ENCODE data around the gene FBRSL1. TPM values are rescaled to one million over a fixed set of nuclear protein-coding genes. Genes with fewer than 3 reads are reported as not detected.

Gene FBRSL1
- total and polyA plus RNA-seq, 2 donors (not counting 3 experiments of a cell fraction or from before 2014, with no cell fraction given) = 19.3 to 79.8 TPM

DNA sequence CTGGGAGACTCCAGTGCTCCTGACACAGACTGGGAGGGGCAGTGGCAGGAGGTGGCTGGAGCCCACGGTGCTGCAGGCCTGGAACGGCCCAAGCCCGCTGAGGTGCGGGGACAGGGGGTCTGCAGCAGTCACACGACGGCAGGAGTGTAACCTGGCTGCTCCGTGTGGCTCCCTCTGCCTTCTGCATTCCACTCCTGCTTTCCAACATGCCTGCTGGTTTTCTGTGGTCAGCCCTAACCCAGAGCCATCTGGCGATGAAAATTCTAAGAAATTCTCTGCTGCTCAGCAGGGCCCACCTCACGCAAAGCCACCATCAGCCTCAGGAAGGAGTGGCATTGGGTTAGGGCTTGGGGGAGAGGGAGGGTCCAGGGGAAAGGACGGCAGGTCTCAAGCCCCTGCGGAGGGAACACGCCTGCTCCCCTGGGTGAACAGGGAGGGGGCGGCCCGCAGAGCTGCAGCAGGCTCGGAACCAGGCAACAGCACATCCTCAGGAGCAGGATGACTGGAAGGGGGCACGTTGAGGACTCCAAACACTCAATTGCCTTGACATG is 5.0 kb upstream of the FBRSL1 start:
- FAIRE-seq (no peak), DNase-seq (ENCODE audit: low read depth, low spot score) (no peak)
- no TSS peak for BruUV-seq (replicated peaks)
- ChIA-PET POLR2A (no interaction called here), CTCF (no interaction called here)
- Histone ChIP-seq H4K20me1 (replicated peaks; ENCODE audit: control insufficient read depth, extremely low read depth, insufficient read depth, low read length) (no peaks in the 10 kb centered on the region), H3K36me3 (ENCODE audit: control insufficient read depth in 2 of 2, extremely low read depth in 1 of 2, insufficient read depth in 2 of 2, low read length in 2 of 2) (no peaks in the 10 kb centered on the region), H3K9me3 (replicated peaks; ENCODE audit: control insufficient read depth, insufficient read depth, low read length) (no peaks in the 10 kb centered on the region), H2AFZ (ENCODE audit: low read depth, low read length) (no peak overlapping the region), H3K4me2 (ENCODE audit: insufficient read depth, low read length) (no peak overlapping the region), H3K27me3 (ENCODE audit: control insufficient read depth in 2 of 2, insufficient read depth in 2 of 2, low read length in 2 of 2) (no peaks in the 10 kb centered on the region), H3K9ac (replicated peaks; ENCODE audit: extremely low read depth, insufficient read depth, low read length) (no peak overlapping the region), H3K27ac (ENCODE audit: insufficient read depth, low read depth, low read length) (no peak overlapping the region), H3K4me3 (replicated peaks in 1 of 3; ENCODE audit: insufficient read depth in 1 of 3, low read depth in 1 of 3, low read length in 3 of 3) (no peak overlapping the region), H3K79me2 (ENCODE audit: control insufficient read depth, insufficient read depth, low read length) (no peaks in the 10 kb centered on the region), H3K4me1 (ENCODE audit: control insufficient read depth, extremely low read depth, insufficient read depth, low read length) (peaks cover 4% of the 10 kb centered on the region), H3K9me1 (replicated peaks; ENCODE audit: control insufficient read depth, extremely low read depth, insufficient read depth, low read length) (no peaks in the 10 kb centered on the region)
- intact Hi-C loops (cut with micrococcal nuclease) = no loop called here
- no peak for TF ChIP-seq POLR2AphosphoS5 (IDR thresholded peaks at IDR 0.05; ENCODE audit: insufficient read depth, low read depth, low read length)
- no peak for TF ChIP-seq FOS (IDR thresholded peaks at IDR 0.05; ENCODE audit: borderline replicate concordance, insufficient read depth, low read length)
- TF ChIP-seq JUN (IDR thresholded peaks at IDR 0.05; ENCODE audit: borderline replicate concordance, insufficient read depth, insufficient read length, low read depth) = no peak
- no peak for TF ChIP-seq CTCF (IDR thresholded peaks at IDR 0.05; ENCODE audit: extremely low read depth in 1 of 2, insufficient read depth in 1 of 2, low read depth in 1 of 2, low read length in 2 of 2)
- TF ChIP-seq GATA2 (IDR thresholded peaks at IDR 0.05; ENCODE audit: insufficient read depth, insufficient read length, low read depth, low read length) = no peak
- no peak for TF ChIP-seq MYC (IDR thresholded peaks at IDR 0.05; ENCODE audit: low read depth, low read length)
- TF ChIP-seq MAX (IDR thresholded peaks at IDR 0.05; ENCODE audit: insufficient read depth, insufficient read length) = no peak
- no peak for TF ChIP-seq POLR2A (IDR thresholded peaks at IDR 0.05; ENCODE audit: low read depth, low read length)
- no peak for TF ChIP-seq EZH2 (IDR thresholded peaks at IDR 0.05; ENCODE audit: borderline replicate concordance, low read depth, low read length, severe bottlenecking)
- dilution Hi-C loops (cut with MboI; ENCODE audit: extremely low pct_ligation_motif_present, low sequenced_read_pairs) = no loop called here
